NCI-H69 (cell line): Measurements from ENCODE around the gene DCDC2B.
"Not testable (repeated sequence)": the region's sequence is repeated elsewhere in the genome, so short reads cannot be mapped to it uniquely, and the experiment has no call there.

Experiments used
- DNase-seq: peaks from one replicate; lab custom pipeline; 2025; lab: John Stamatoyannopoulos, UW

DCDC2B gene

GRCh38 chr1:32256473-32257226 lies 47.8 kb downstream of the DCDC2B start:
- DNase-seq, result no peak

GRCh38 chr1:32257227-32257508 lies 48.3 kb downstream of the DCDC2B start:
- no peak for DNase-seq

- not testable (repeated sequence) for DNase-seq
Measured at GRCh38 chr1:32263236-32263593, 54.3 kb downstream of the DCDC2B start.

GRCh38 chr1:32263744-32264143 lies 54.9 kb downstream of the DCDC2B start:
- no peak for DNase-seq
